Mesenchymal stem cell (in vitro differentiated cells and primary cell): ENCODE measurements around the gene RTN4RL2.

ENCODE experiments used
- DNase-seq: peaks from one replicate; pipeline ENCODE4 v3.0.0-alpha.2; 2013
- H2AFZ ChIP-seq: one replicate; pipeline ENCODE4 v1.6.1; 2013; ENCODE audit warnings: low read depth, mild to moderate bottlenecking, control low read depth, inconsistent platforms, low read length, moderate library complexity
- H2AK5ac ChIP-seq: 2 replicates; pipeline ENCODE4 v1.6.1; 2013; ENCODE audit warnings: low read length, moderate library complexity, mild to moderate bottlenecking, inconsistent platforms; ENCODE audit not compliant: severe bottlenecking
- H2BK120ac ChIP-seq: one replicate; pipeline ENCODE4 v1.6.1; 2013; ENCODE audit warnings: low read depth, mild to moderate bottlenecking, inconsistent platforms, low read length, moderate library complexity
- H2BK12ac ChIP-seq, 2 experiments: one replicate each; pipeline ENCODE4 v1.6.1; 2013; ENCODE audit warnings: inconsistent platforms in 2 of 2, low read length in 2 of 2, mild to moderate bottlenecking in 2 of 2, moderate library complexity in 2 of 2, control low read depth in 1 of 2
- H2BK15ac ChIP-seq: one replicate; pipeline ENCODE4 v1.6.1; 2013; ENCODE audit warnings: mild to moderate bottlenecking, low read depth, inconsistent platforms; ENCODE audit not compliant: poor library complexity, severe bottlenecking
- H2BK5ac ChIP-seq: 2 replicates; pipeline ENCODE4 v1.6.1; 2013; ENCODE audit warnings: low read depth, mild to moderate bottlenecking, low read length, control low read depth, inconsistent platforms; ENCODE audit not compliant: poor library complexity, severe bottlenecking
- H3K14ac ChIP-seq, 2 experiments: one replicate each; pipeline ENCODE4 v1.6.1; 2013; ENCODE audit warnings: inconsistent platforms in 2 of 2, low read length in 2 of 2, control low read depth in 1 of 2, mild to moderate bottlenecking in 1 of 2, moderate library complexity in 1 of 2
- H3K18ac ChIP-seq, 2 experiments: one replicate each; pipeline ENCODE4 v1.6.1; 2013; ENCODE audit warnings: inconsistent platforms in 2 of 2, low read length in 2 of 2, control low read depth in 1 of 2, low read depth in 1 of 2, mild to moderate bottlenecking in 1 of 2
- H3K23ac ChIP-seq, 2 experiments: one replicate each; pipeline ENCODE4 v1.6.1; 2013; ENCODE audit warnings: inconsistent platforms in 2 of 2, low read length in 2 of 2, mild to moderate bottlenecking in 2 of 2, moderate library complexity in 2 of 2, control low read depth in 1 of 2
- H3K27ac ChIP-seq: 2 replicates; pipeline ENCODE4 v1.5.1; 2013; ENCODE audit warnings: mild to moderate bottlenecking, moderate library complexity, low read length, control low read depth, inconsistent platforms; ENCODE audit not compliant: poor library complexity, severe bottlenecking
- H3K27me3 ChIP-seq, 2 experiments: 2 replicates each; pipeline versions ENCODE4 v1.6.1 to v1.7.0; 2013; ENCODE audit warnings: low read length in 2 of 2, mild to moderate bottlenecking in 2 of 2, moderate library complexity in 2 of 2, control low read depth in 1 of 2, inconsistent platforms in 1 of 2; ENCODE audit not compliant: control insufficient read depth in 1 of 2, insufficient read depth in 1 of 2
- H3K36me3 ChIP-seq, 2 experiments: 2 replicates each; pipeline versions ENCODE4 v1.6.1 to v1.7.0; 2013; ENCODE audit warnings: low read length in 2 of 2, control low read depth in 1 of 2, inconsistent platforms in 1 of 2, low read depth in 1 of 2, mild to moderate bottlenecking in 1 of 2; ENCODE audit not compliant: insufficient read depth in 2 of 2, control insufficient read depth in 1 of 2
- H3K4ac ChIP-seq, 2 experiments: one replicate each; pipeline ENCODE4 v1.6.1; 2013; ENCODE audit warnings: inconsistent platforms in 2 of 2, low read length in 2 of 2, mild to moderate bottlenecking in 2 of 2, moderate library complexity in 2 of 2, control low read depth in 1 of 2, low read depth in 1 of 2
- H3K4me1 ChIP-seq: 2 replicates; pipeline ENCODE4 v1.6.1; 2013; ENCODE audit warnings: low read depth, low read length, control low read depth; ENCODE audit not compliant: control insufficient read depth, insufficient read depth
- H3K4me2 ChIP-seq: 2 replicates; pipeline ENCODE4 v1.6.1; 2013; ENCODE audit warnings: low read length, mild to moderate bottlenecking, inconsistent platforms; ENCODE audit not compliant: poor library complexity, severe bottlenecking
- H3K4me3 ChIP-seq, 2 experiments: 2 replicates each; pipeline versions ENCODE4 v1.5.1 to v1.7.0; 2013; ENCODE audit warnings: low read length in 2 of 2, mild to moderate bottlenecking in 2 of 2, control low read depth in 1 of 2, low read depth in 1 of 2; ENCODE audit not compliant: insufficient read depth in 1 of 2
- H3K79me1 ChIP-seq: replicated peaks from 2 replicates; pipeline ENCODE4 v1.6.1; 2013; ENCODE audit warnings: mild to moderate bottlenecking, control low read depth, low read length, inconsistent platforms; ENCODE audit not compliant: poor library complexity, severe bottlenecking
- H3K9ac ChIP-seq: 2 replicates; pipeline ENCODE4 v1.7.0; 2013; ENCODE audit warnings: mild to moderate bottlenecking, low read length, moderate library complexity
- H3K9me3 ChIP-seq: 2 replicates; pipeline ENCODE4 v1.7.0; 2013; ENCODE audit warnings: mild to moderate bottlenecking, low read length; ENCODE audit not compliant: control insufficient read depth
- H4K8ac ChIP-seq: one replicate; pipeline ENCODE4 v1.6.1; 2013; ENCODE audit warnings: inconsistent platforms, mild to moderate bottlenecking, low read length, moderate library complexity
- H4K91ac ChIP-seq: one replicate; pipeline ENCODE4 v1.6.1; 2013; ENCODE audit warnings: mild to moderate bottlenecking, low read length, inconsistent platforms
- WGBS: methylation state at CpG from one replicate; pipeline ENCODE4 v1.1.7; 2013; ENCODE audit warnings: mixed read lengths; 5-methylcytosine and 5-hydroxymethylcytosine counted together

The RTN4RL2 gene

DNA sequence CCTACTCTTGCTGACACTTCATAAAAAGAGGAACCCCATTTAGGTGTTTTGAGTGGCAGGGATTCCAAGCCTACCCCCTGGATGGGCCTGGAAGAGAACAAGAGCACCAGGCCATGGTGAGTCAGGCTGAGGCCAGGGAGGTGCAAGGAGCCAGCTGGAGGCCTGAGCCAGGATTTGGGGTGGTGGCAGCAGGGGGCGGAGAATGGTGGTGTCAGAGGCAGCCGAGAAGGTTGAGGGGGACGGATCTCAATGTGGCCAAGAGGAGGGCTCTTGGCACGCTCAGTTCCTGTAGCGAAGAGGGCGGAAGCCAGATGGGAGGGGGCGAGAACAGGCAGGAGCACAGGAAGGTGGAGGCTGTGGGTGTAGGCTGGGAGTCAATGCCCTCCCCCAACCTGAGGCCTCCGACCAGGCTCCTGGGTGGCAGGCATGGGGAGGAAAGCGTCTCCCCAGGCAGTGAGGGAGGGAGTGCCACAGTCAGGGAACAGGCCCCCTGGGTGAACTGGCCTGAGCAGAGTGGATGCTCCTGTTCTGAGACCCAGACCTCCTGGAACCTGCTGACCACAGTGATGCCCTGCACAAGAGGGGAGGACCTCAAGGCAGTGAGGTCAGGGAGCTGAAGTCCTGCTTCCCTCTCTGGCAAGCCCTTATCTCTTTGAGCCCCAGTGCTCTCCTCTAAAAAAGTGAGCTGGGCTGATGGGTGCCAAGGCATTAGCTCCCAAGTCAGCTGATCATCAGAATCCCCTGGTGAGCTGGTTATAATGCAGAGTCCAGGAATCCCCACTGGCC, 13.9 kb downstream of the RTN4RL2 start:
- no peak overlapping the region for H2AFZ ChIP-seq
- peak overlapping the region in 1 of 2 experiments; percentile 0 for H3K23ac ChIP-seq
- WGBS, result 52% methylated on average over 9 of the region's 9 CpGs
- H3K4me3 ChIP-seq, result no peak overlapping the region
- H3K4ac ChIP-seq, result no peak overlapping the region
- no peak for DNase-seq
- no peak overlapping the region for H2BK12ac ChIP-seq
- H3K14ac ChIP-seq, result peak overlapping the region in 1 of 2 experiments; percentile 36
- peaks cover 30 to 68% of the 10 kb centered on the region in 2 experiments for H3K27me3 ChIP-seq
- H3K79me1 ChIP-seq, result no peaks in the 10 kb centered on the region
- H3K4me2 ChIP-seq, result no peak overlapping the region
- no peak overlapping the region for H2AK5ac ChIP-seq
- peaks cover 15% of the 10 kb centered on the region for H3K4me1 ChIP-seq
- H2BK5ac ChIP-seq, result no peak overlapping the region
- H2BK15ac ChIP-seq, result no peak overlapping the region
- H3K27ac ChIP-seq, result no peak overlapping the region
- H4K91ac ChIP-seq, result peak overlapping the region; percentile 41
- peak overlapping the region in 1 of 2 experiments; percentile 49 for H3K18ac ChIP-seq
- H3K9me3 ChIP-seq, result no peaks in the 10 kb centered on the region
- no peak overlapping the region for H4K8ac ChIP-seq
- peaks cover 0 to 14% of the 10 kb centered on the region in 2 experiments for H3K36me3 ChIP-seq
- H2BK120ac ChIP-seq, result no peak overlapping the region
- no peak overlapping the region for H3K9ac ChIP-seq

DNA sequence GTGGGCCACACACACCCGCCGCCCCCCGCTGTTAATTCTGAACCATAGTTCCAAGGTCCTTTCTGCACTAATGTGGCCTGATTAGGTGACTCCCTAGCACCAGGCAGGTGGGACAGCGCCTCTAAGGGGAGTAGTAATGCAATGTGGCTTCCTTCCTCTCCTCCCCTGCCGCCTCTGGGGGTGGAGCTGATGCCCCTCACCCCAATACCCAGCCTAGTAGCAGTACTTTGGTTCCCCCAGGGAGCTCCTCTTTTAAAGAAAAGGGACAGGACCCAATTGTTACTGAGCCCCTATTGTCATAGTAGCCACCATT, 14.4 kb downstream of the RTN4RL2 start:
- Histone ChIP-seq H2AFZ (no peak overlapping the region), H3K18ac (no peak overlapping the region), H3K23ac (no peak overlapping the region), H3K27me3 (peaks cover 30 to 72% of the 10 kb centered on the region in 2 experiments), H3K4me1 (peaks cover 15% of the 10 kb centered on the region), H2BK12ac (no peak overlapping the region), H2AK5ac (no peak overlapping the region), H2BK5ac (no peak overlapping the region), H3K36me3 (peaks cover 0 to 8% of the 10 kb centered on the region in 2 experiments), H3K9ac (no peak overlapping the region), H3K79me1 (no peaks in the 10 kb centered on the region), H2BK15ac (no peak overlapping the region), H3K4me3 (no peak overlapping the region), H3K9me3 (no peaks in the 10 kb centered on the region), H3K4ac (no peak overlapping the region), H2BK120ac (no peak overlapping the region), H3K14ac (no peak overlapping the region), H3K27ac (no peak overlapping the region), H4K91ac (peak overlapping the region; percentile 41), H4K8ac (no peak overlapping the region), H3K4me2 (no peak overlapping the region)
- no peak for DNase-seq
- 58% methylated on average over 5 of the region's 5 CpGs for WGBS

DNA sequence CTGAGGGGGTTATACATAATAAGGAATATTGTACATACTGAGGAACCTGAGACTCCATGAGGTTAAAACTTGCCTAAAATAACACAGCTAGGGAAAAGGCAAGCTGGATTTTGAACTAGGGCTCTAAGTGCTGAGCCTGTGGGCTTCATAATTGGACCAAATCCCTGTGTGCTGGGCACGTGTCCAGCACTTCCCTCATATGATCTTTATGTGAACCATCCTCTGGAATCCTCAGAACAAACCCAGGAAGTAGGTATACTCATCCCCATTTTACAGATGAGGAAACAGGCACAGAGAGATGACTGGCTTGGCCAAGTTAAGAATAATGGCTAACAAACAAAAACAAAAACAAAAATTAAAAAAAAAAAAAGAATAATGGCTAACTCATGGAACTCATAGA, 14.9 kb downstream of the RTN4RL2 start:
- Histone ChIP-seq H4K8ac (no peak overlapping the region), H3K27me3 (peaks cover 30 to 77% of the 10 kb centered on the region in 2 experiments), H4K91ac (no peak overlapping the region), H3K4me2 (no peak overlapping the region), H3K14ac (no peak overlapping the region), H3K9ac (no peak overlapping the region), H3K79me1 (no peaks in the 10 kb centered on the region), H3K4ac (no peak overlapping the region), H2BK15ac (no peak overlapping the region), H3K4me1 (peaks cover 15% of the 10 kb centered on the region), H3K18ac (no peak overlapping the region), H2AFZ (no peak overlapping the region), H3K27ac (no peak overlapping the region), H3K4me3 (no peak overlapping the region), H2BK5ac (no peak overlapping the region), H3K36me3 (peaks cover 0 to 7% of the 10 kb centered on the region in 2 experiments), H3K23ac (no peak overlapping the region), H3K9me3 (no peaks in the 10 kb centered on the region), H2BK120ac (no peak overlapping the region), H2AK5ac (no peak overlapping the region), H2BK12ac (no peak overlapping the region)
- DNase-seq, result no peak
- 50% methylated on average over 1 of the region's 1 CpG for whole genome bisulfite sequencing

DNA sequence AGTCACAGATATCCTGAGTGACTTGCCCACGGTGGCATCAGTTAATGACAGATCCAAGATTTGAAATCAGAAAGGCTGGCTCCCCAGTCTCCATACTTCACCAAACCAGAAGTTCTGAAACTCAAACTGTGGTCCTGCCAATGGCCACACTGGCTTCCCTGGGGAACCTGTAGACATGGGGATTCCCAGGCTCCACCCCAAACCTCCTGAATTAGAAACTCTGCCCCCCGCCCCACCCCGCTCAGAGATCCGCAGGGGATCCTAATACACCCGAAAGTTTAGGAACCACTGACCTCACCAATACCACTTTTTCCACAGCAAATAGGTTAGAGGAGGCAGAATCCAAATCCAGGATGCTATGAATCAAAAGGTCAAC, 15.3 kb downstream of the RTN4RL2 start:
- no peak overlapping the region for H2BK12ac ChIP-seq
- DNase-seq, result no peak
- H2AFZ ChIP-seq, result no peak overlapping the region
- no peak overlapping the region for H2BK15ac ChIP-seq
- no peak overlapping the region for H4K8ac ChIP-seq
- H3K14ac ChIP-seq, result no peak overlapping the region
- no peak overlapping the region for H2AK5ac ChIP-seq
- H3K79me1 ChIP-seq, result no peaks in the 10 kb centered on the region
- H3K4ac ChIP-seq, result no peak overlapping the region
- WGBS, result 47% methylated on average over 5 of the region's 5 CpGs
- no peak overlapping the region for H3K23ac ChIP-seq
- no peak overlapping the region for H3K27ac ChIP-seq
- H3K4me3 ChIP-seq, result peak overlapping the region in 1 of 2 experiments; percentile 65
- peaks cover 15% of the 10 kb centered on the region for H3K4me1 ChIP-seq
- no peak overlapping the region for H2BK5ac ChIP-seq
- no peaks in the 10 kb centered on the region for H3K9me3 ChIP-seq
- H3K4me2 ChIP-seq, result no peak overlapping the region
- H3K36me3 ChIP-seq, result peaks cover 0 to 7% of the 10 kb centered on the region in 2 experiments
- H2BK120ac ChIP-seq, result no peak overlapping the region
- no peak overlapping the region for H4K91ac ChIP-seq
- peaks cover 30 to 81% of the 10 kb centered on the region in 2 experiments for H3K27me3 ChIP-seq
- H3K18ac ChIP-seq, result no peak overlapping the region
- H3K9ac ChIP-seq, result peak overlapping the region; percentile 59
